ENCODE data around the gene CCM2.

Gene CCM2

GRCh38 chr7:45114926-45115325 is 114.9 kb downstream of the CCM2 start:
- DNase-seq (ENCODE audit: insufficient read length, low spot score) (no peak), FAIRE-seq (no peak)

DNA sequence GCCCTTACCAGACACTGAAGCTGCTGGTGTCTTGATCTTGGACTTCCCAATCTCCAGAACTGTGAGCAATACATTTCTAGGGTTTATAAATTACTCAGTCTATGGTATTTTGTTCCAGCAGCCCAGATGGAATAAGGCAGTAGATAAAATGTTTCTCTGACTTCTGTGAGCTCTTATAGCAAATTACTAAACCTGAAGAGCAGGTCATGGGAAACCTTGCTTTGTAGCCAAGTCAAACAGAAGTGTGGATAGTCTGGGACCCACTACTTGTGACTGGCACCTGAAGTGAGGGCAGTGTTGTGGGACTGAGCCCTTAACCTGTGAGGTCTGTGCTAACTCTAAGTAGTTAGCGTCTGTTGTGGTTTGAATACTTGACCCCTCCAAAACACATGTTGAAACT is 116.0 kb downstream of the CCM2 start:
- DNase-seq (ENCODE audit: insufficient read length, low spot score) (no peak), FAIRE-seq (no peak)

DNA sequence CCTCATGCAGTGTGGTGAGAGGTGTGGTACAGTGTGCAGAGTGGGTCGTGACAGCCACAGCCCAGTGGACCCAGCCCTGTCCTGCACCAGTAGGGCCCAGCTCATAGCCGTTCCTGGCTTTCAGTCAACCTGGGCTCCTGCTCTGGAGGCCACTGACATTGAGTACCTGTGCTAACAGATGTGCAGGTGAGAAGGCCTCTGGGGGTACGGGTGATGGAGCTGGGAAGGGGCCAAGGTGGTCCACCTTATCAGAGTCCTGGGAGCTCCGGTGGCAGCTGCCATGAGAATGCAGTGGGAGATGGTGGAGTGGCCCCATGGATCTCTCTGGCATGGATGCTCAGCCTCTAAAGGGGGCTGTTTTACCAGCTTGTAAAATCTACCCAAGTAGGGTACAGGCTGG is 117.6 kb downstream of the CCM2 start:
- FAIRE-seq (no peak), DNase-seq (ENCODE audit: insufficient read length, low spot score) (no peak)

- DNase-seq (ENCODE audit: insufficient read length, low spot score) (no peak), FAIRE-seq (no peak)
These were observed 118.3 kb downstream of the CCM2 start for GRCh38 chr7:45118292-45118691.

DNA sequence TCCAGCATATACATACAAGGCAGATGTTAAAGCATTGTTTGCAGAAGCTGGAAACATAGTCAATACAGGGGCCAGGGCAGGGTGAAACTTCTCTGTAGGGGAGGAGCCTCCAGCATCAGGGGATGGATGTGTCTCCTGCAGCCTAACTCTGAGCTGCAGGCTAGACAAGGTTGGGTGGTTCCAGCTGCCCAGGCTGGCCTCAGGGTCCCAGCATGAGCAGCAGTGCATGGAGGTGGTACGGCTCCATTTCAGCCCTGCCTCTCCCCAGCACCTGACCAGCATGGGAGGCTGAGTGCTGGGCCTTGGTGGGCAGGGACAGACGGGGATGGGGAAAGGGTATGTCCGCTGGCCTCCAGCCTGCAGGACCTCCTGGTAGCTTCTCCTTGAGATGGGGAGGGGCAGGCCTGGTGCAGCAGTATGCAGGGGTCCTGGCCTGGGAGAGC is 118.9 kb downstream of the CCM2 start:
- FAIRE-seq = no peak
- DNase-seq (ENCODE audit: insufficient read length, low spot score) = no peak

DNA sequence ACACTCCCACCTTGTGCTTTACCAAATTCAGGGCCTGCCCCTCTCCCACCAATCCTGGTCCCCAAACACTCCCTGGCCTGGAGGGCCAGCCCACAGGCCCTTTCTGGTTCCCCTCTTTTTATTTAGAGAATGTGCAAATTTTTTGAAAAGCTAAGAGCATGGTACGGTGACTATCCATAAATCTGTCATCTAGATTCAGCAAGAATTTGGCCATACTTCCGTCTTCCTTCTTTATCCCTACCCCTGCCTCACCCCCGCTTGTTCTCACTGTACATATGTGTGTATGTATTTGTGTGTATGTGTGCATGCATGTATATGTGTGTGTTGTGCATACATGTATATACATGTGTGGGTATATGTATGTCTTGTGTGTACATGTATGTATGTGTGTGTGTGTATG is 119.5 kb downstream of the CCM2 start:
- DNase-seq (ENCODE audit: insufficient read length, low spot score) (no peak), FAIRE-seq (no peak)

GRCh38 chr7:45122975-45123860 is 123.2 kb downstream of the CCM2 start:
- DNase-seq (ENCODE audit: insufficient read length, low spot score) (no peak), FAIRE-seq (no peak)

- DNase-seq (ENCODE audit: insufficient read length, low spot score) = no peak
- no peak for FAIRE-seq
These were observed 124.1 kb downstream of the CCM2 start for GRCh38 chr7:45123913-45124710.

DNA sequence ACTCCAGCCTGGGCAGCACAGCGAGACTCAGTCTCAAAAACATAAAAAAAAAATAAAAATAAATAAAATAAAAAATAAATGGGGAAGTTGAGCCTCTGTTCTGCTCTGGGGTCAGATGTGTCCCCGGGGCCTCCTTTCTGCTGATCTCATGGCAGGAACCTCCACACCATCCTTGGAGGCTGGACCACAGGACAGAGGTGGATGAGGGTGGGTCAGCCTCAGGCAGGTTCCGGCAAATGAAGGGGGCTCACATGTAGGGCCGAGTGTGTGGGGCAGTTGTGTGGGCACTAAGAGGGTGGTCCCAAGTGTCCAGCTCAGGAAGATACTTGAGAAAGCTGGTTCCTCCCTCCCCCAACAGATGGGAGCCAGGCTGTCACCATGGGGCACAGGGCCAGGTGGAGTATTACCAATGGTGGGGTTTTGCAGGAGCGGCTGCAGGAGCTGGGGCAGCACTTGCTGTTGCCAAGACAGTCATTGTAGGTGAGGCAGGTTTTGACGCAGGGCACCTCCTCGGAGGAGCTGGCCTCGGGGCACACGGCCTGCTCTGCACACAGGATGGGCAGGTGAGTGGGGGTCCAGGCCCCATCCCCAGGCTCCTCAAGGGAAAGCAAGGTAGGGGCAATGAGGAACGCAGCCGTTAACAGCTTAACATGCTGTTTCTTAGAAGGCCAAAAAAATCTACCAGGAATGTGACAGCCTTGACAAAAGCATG is 125.3 kb downstream of the CCM2 start:
- FAIRE-seq = no peak
- no peak for DNase-seq (ENCODE audit: insufficient read length, low spot score)

All from GM19239 (cell line).